Prostate gland (tissue), 2 donors: ENCODE measurements around the gene SLC66A2. TPM values are rescaled to one million over a fixed set of nuclear protein-coding genes. Genes with fewer than 3 reads are reported as not detected.

ENCODE experiments used
- DNase-seq: peaks from one replicate; pipeline ENCODE4 v3.0.0-alpha.2; 2019; ENCODE audit warnings: low spot score
- H3K27ac ChIP-seq, 2 donors: fragments of 200-600 bp; sonication (generic); 2 replicates each; pipeline ENCODE4 v1.5.1; 2017 to 2019
- H3K27me3 ChIP-seq: fragments of 200-600 bp; sonication (generic); replicated peaks from 2 replicates; pipeline ENCODE4 v1.5.1; 2019; ENCODE audit not compliant: insufficient read depth
- H3K36me3 ChIP-seq, 2 donors: fragments of 200-600 bp; sonication (generic); 1 replicate in 1 of 2; 2 replicates in 1 of 2; pipeline versions ENCODE4 v1.5.1 to v1.8.1; 2017 to 2019
- H3K4me1 ChIP-seq: fragments of 200-600 bp; sonication (generic); replicated peaks from 2 replicates; pipeline ENCODE4 v1.5.1; 2019
- H3K4me3 ChIP-seq, 2 donors: fragments of 200-600 bp; sonication (generic); 2 replicates each; pipeline ENCODE4 v1.5.1; 2017 to 2019
- H3K9me3 ChIP-seq: fragments of 200-600 bp; sonication (generic); 2 replicates; pipeline ENCODE4 v1.5.1; 2017
- POLR2A ChIP-seq: fragments of 450-650 bp; IDR thresholded peaks from one replicate; pipeline ENCODE4 v1.6.1; 2016; ENCODE audit warnings: antibody characterized with exemption, mild to moderate bottlenecking
- POLR2AphosphoS5 ChIP-seq: sonication (generic); formaldehyde crosslinking; IDR thresholded peaks from one replicate; pipeline ENCODE4 v1.6.1; 2017; ENCODE audit warnings: antibody characterized with exemption
- WGBS: methylation state at CpG from one replicate; pipeline ENCODE4 v1.1.5; 2018; 5-methylcytosine and 5-hydroxymethylcytosine counted together
- intact Hi-C: fragments of 100-400 bp; cut with DNase I; formaldehyde crosslinking; loops from one replicate; pipeline ENCODE4 v1.14.2; 2022
- total RNA-seq, 2 donors: library from RNA; depleted of rRNA; stranded (reverse); fragments of >200 nt; gene quantifications; one replicate each; pipeline ENCODE4 v1.1.0, GENCODE V29; 2016
- TF ChIP-seq, protein P1 (sequence below), 4 experiments: fragments of 200-600 bp in 2 of 4; fragments of 450-650 bp in 2 of 4; sonication (generic) in 2 of 4; IDR thresholded peaks; 1 replicate in 3 of 4; 2 replicates in 1 of 4; pipeline ENCODE4 v1.5.1; 2016 to 2019; ENCODE audit warnings: antibody characterized with exemption in 4 of 4, mild to moderate bottlenecking in 2 of 4, moderate library complexity in 2 of 4

SLC66A2 gene
- total RNA-seq, 2 donors from 2014 or later = 37.6 to 74.1 TPM

GRCh38 chr18:79912409-79912991 lies 39.0 kb downstream of the SLC66A2 start:
- H3K27ac ChIP-seq = no peak overlapping the region
- H3K4me3 ChIP-seq = no peak overlapping the region
- intact Hi-C loops = no loop called here
- no peaks in the 10 kb centered on the region for H3K36me3 ChIP-seq
- no peaks in the 10 kb centered on the region for H3K4me1 ChIP-seq
- no peaks in the 10 kb centered on the region for H3K27me3 ChIP-seq
- TF ChIP-seq POLR2AphosphoS5 (no peak), POLR2A (no peak)
- TF ChIP-seq, protein P1, sequence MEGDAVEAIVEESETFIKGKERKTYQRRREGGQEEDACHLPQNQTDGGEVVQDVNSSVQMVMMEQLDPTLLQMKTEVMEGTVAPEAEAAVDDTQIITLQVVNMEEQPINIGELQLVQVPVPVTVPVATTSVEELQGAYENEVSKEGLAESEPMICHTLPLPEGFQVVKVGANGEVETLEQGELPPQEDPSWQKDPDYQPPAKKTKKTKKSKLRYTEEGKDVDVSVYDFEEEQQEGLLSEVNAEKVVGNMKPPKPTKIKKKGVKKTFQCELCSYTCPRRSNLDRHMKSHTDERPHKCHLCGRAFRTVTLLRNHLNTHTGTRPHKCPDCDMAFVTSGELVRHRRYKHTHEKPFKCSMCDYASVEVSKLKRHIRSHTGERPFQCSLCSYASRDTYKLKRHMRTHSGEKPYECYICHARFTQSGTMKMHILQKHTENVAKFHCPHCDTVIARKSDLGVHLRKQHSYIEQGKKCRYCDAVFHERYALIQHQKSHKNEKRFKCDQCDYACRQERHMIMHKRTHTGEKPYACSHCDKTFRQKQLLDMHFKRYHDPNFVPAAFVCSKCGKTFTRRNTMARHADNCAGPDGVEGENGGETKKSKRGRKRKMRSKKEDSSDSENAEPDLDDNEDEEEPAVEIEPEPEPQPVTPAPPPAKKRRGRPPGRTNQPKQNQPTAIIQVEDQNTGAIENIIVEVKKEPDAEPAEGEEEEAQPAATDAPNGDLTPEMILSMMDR (IDR thresholded peaks at IDR 0.05) = no peak
- no peak for DNase-seq
- 88% methylated on average over 19 of the region's 20 CpGs for WGBS
- no peaks in the 10 kb centered on the region for H3K9me3 ChIP-seq

DNA sequence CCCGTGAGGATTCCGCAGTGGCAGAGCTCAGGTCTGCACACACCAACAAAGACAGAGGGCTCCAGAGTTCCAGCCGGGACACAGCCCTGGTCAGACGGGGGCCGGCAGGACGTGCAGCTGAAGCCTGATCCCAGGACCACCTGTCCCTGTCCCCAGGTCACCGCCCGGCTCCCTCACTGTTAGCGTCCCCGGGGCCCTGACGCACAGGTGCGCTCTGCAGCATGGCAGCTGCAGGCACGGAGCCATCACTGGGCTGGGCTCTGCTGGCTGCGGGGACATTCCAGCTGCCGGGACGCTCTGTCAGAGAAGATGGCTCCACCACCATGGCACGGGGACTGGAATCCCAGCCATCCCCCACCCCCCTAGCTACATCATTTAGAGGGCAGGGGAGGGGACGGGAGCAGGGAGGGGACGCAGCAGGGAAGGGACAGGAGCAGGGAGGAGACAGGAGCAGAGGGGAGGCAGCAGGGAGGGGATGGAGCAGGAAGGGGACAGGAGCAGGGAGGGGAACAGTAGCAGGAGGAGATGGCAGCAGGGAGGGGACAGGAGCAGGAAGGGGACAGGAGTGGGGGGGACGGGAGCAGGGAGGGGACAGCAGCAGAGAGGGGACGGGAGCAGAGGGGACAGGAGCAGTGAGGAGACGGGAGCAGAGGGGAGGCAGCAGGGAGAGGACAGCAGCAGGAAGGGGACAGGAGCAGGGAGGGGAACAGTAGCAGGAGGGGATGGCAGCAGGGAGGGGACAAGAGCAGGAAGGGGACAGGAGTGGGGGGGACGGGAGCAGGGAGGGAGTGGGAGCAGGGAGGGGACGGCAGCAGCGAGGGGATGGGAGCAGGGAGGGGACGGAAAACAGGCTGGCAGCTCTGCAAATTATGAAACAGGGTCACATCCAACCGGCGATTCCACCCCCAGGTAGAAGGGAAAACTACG lies 39.8 kb downstream of the SLC66A2 start:
- H3K4me1 ChIP-seq = no peaks in the 10 kb centered on the region
- no peak for DNase-seq
- H3K27me3 ChIP-seq = no peaks in the 10 kb centered on the region
- H3K9me3 ChIP-seq = no peaks in the 10 kb centered on the region
- no peaks in the 10 kb centered on the region for H3K36me3 ChIP-seq
- no peak overlapping the region for H3K4me3 ChIP-seq
- WGBS = 48% methylated on average over 29 of the region's 29 CpGs
- no peak for TF ChIP-seq POLR2A
- TF ChIP-seq, protein P1 (IDR thresholded peaks at IDR 0.05) = no peak
- TF ChIP-seq POLR2AphosphoS5 = no peak
- intact Hi-C loops = no loop called here
- H3K27ac ChIP-seq = no peak overlapping the region

GRCh38 chr18:79910563-79911343 lies 40.7 kb downstream of the SLC66A2 start:
- no peaks in the 10 kb centered on the region for H3K9me3 ChIP-seq
- intact Hi-C loops = no loop called here
- H3K4me3 ChIP-seq = no peak overlapping the region
- H3K36me3 ChIP-seq = no peaks in the 10 kb centered on the region
- H3K4me1 ChIP-seq = no peaks in the 10 kb centered on the region
- WGBS = 67% methylated on average over 16 of the region's 16 CpGs
- no peaks in the 10 kb centered on the region for H3K27me3 ChIP-seq
- no peak for DNase-seq
- TF ChIP-seq POLR2A = no peak
- TF ChIP-seq POLR2AphosphoS5 = no peak
- TF ChIP-seq, protein P1 (IDR thresholded peaks at IDR 0.05) = no peak
- H3K27ac ChIP-seq = no peak overlapping the region

DNA sequence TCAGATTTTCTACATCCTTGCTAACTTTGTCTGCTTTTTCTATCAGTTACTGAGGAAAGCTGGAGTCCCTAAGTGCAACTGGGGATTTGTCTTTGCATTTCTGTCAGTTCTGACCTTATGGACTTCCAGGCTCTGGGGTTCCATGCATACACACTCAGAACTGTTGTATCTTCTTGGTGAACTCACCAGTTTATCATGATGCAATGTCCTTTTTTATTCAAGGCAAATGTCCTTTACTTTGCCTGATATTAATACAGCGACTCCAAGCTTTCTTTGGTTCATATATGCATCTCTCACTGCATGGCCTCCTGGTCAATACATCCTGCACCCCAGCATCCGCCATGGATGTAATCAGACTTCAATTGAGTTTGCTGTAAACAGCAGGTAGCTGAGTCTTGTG lies 44.7 kb downstream of the SLC66A2 start:
- no peaks in the 10 kb centered on the region for H3K36me3 ChIP-seq
- WGBS = 94% methylated on average over 2 of the region's 2 CpGs
- no peak overlapping the region for H3K4me3 ChIP-seq
- DNase-seq = no peak
- H3K27ac ChIP-seq = no peak overlapping the region
- no peaks in the 10 kb centered on the region for H3K4me1 ChIP-seq
- intact Hi-C loops = no loop called here
- no peaks in the 10 kb centered on the region for H3K9me3 ChIP-seq
- no peaks in the 10 kb centered on the region for H3K27me3 ChIP-seq
- TF ChIP-seq POLR2AphosphoS5 = no peak
- TF ChIP-seq, protein P1 (IDR thresholded peaks at IDR 0.05) = no peak
- TF ChIP-seq POLR2A = no peak
